PC-9 (cell line): ENCODE results near the gene ABHD16B. TPM values are rescaled to one million over a fixed set of nuclear protein-coding genes. Genes with fewer than 3 reads are reported as not detected.
A peak's percentile ranks its signal among the peaks of the same experiment; 100 is the strongest.

Source experiments
- BruUV-seq: library from RNA; stranded (reverse); fragments of 400-500 nt; replicated peaks from 2 replicates; lab custom pipeline; 2021; lab: Mats Ljungman, UMichigan
- CTCF ChIA-PET: fragments of 300-600 bp; sonication (Branson Sonifier 250); formaldehyde crosslinking; loops from one replicate; lab custom pipeline; 2022; ENCODE audit warnings: antibody characterized with exemption; lab: Charles Lee
- POLR2A ChIA-PET: fragments of 300-600 bp; sonication (Branson Sonifier 250); formaldehyde crosslinking; loops from one replicate; lab custom pipeline; 2022; ENCODE audit warnings: antibody characterized with exemption; ENCODE audit not compliant: unreplicated experiment; lab: Charles Lee
- DNase-seq, 2 experiments: peaks; one replicate each; pipeline versions ENCODE4 v3.0.0 to v3.0.0-alpha.2; 2015 to 2022; ENCODE audit warnings: mixed read lengths in 1 of 2
- H2AFZ ChIP-seq: fragments of 200-600 bp; sonication (generic); 2 replicates; pipeline ENCODE4 v1.8.1; 2017; ENCODE audit warnings: antibody characterized with exemption
- H3F3A ChIP-seq: fragments of 200-600 bp; sonication (generic); 2 replicates; pipeline ENCODE4 v1.8.1; 2017; ENCODE audit warnings: antibody characterized with exemption, mild to moderate bottlenecking, low read depth; ENCODE audit not compliant: insufficient read depth
- H3K27ac ChIP-seq: fragments of 200-600 bp; sonication (generic); 2 replicates; pipeline ENCODE4 v1.6.1; 2016; ENCODE audit warnings: mixed run types
- H3K27me3 ChIP-seq: fragments of 200-600 bp; sonication (generic); 2 replicates; pipeline ENCODE4 v1.6.1; 2016; ENCODE audit warnings: low read depth, mixed run types; ENCODE audit not compliant: insufficient read depth
- H3K36me3 ChIP-seq: fragments of 200-600 bp; sonication (generic); 2 replicates; pipeline ENCODE4 v1.6.1; 2016; ENCODE audit warnings: low read depth, mixed run types
- H3K4me1 ChIP-seq: fragments of 200-600 bp; sonication (generic); replicated peaks from 2 replicates; pipeline ENCODE4 v1.6.1; 2016; ENCODE audit warnings: mixed run types; ENCODE audit not compliant: insufficient read depth
- H3K4me2 ChIP-seq: fragments of 200-600 bp; sonication (generic); 2 replicates; pipeline ENCODE4 v1.6.1; 2017; ENCODE audit warnings: mixed run types
- H3K4me3 ChIP-seq: fragments of 200-600 bp; sonication (generic); 2 replicates; pipeline ENCODE4 v1.6.1; 2016; ENCODE audit warnings: mixed run types
- H3K79me2 ChIP-seq: fragments of 200-600 bp; sonication (generic); 2 replicates; pipeline ENCODE4 v1.6.1; 2017; ENCODE audit warnings: low read depth, mixed run types
- H3K9me2 ChIP-seq: fragments of 200-600 bp; sonication (generic); 2 replicates; pipeline ENCODE4 v1.8.1; 2017; ENCODE audit warnings: mild to moderate bottlenecking; ENCODE audit not compliant: insufficient read depth
- H3K9me3 ChIP-seq: fragments of 200-600 bp; sonication (generic); 2 replicates; pipeline ENCODE4 v1.8.1; 2016; ENCODE audit warnings: low read depth; ENCODE audit not compliant: insufficient read depth
- H4K20me1 ChIP-seq: fragments of 200-600 bp; sonication (generic); 2 replicates; pipeline ENCODE4 v1.8.1; 2017; ENCODE audit not compliant: insufficient read depth
- CTCF ChIP-seq: fragments of 200-600 bp; sonication (generic); conservative IDR thresholded peaks from 2 replicates; pipeline ENCODE4 v1.6.1; 2017; ENCODE audit warnings: mixed run types, antibody characterized with exemption, mild to moderate bottlenecking, moderate library complexity
- EZH2 ChIP-seq: fragments of 200-600 bp; sonication (generic); IDR thresholded peaks from 2 replicates; pipeline ENCODE4 v1.8.0; 2017; ENCODE audit warnings: antibody characterized with exemption, low read depth
- intact Hi-C: fragments of 100-400 bp; cut with micrococcal nuclease; formaldehyde crosslinking; loops from one replicate; pipeline ENCODE4 v1.10.0; 2022; ENCODE audit not compliant: unreplicated experiment
- total RNA-seq: library from RNA; stranded (reverse); gene quantifications from 2 replicates; pipeline ENCODE4 v1.2.3, GENCODE V29; 2021

Gene ABHD16B
- total RNA-seq, 1 experiment from 2014 or later: not detected

- POLR2A ChIA-PET: no interaction called here
- TF ChIP-seq CTCF: no peak
- TF ChIP-seq EZH2: no peak
- Histone ChIP-seq H3K79me2 (peaks cover 41% of the 10 kb centered on the region), H3K36me3 (peaks cover 35% of the 10 kb centered on the region), H3F3A (peaks cover 69% of the 10 kb centered on the region), H3K4me1 (peaks cover 58% of the 10 kb centered on the region), H3K27ac (peak overlapping the region; percentile 92), H3K9me3 (no peaks in the 10 kb centered on the region), H3K9me2 (no peaks in the 10 kb centered on the region), H4K20me1 (peaks cover 13% of the 10 kb centered on the region), H2AFZ (no peak overlapping the region), H3K27me3 (no peaks in the 10 kb centered on the region), H3K4me3 (no peak overlapping the region), H3K4me2 (peak overlapping the region; percentile 72)
- no TSS peak for BruUV-seq
- CTCF ChIA-PET: no interaction called here
- intact Hi-C loops: no loop called here
- DNase-seq: no peak
These were observed 29.3 kb downstream of the ABHD16B start for GRCh38 chr20:63890616-63891015.

- TSS peak; percentile 12 for BruUV-seq
- H3F3A ChIP-seq: peaks cover 77% of the 10 kb centered on the region
- H4K20me1 ChIP-seq: peaks cover 14% of the 10 kb centered on the region
- intact Hi-C loops: no loop called here
- CTCF ChIA-PET: no interaction called here
- no peak for DNase-seq
- H3K79me2 ChIP-seq: peaks cover 43% of the 10 kb centered on the region
- no peak overlapping the region for H2AFZ ChIP-seq
- no peaks in the 10 kb centered on the region for H3K9me3 ChIP-seq
- TF ChIP-seq EZH2 (no peak), CTCF (no peak)
- H3K27ac ChIP-seq: peak overlapping the region; percentile 92; the same call in 1 of the 2 replicates
- no peak overlapping the region for H3K4me3 ChIP-seq
- no peaks in the 10 kb centered on the region for H3K9me2 ChIP-seq
- POLR2A ChIA-PET: no interaction called here
- no peak overlapping the region for H3K4me2 ChIP-seq
- no peaks in the 10 kb centered on the region for H3K27me3 ChIP-seq
- peaks cover 32% of the 10 kb centered on the region for H3K36me3 ChIP-seq
- peaks cover 53% of the 10 kb centered on the region for H3K4me1 ChIP-seq
These were observed 30.0 kb downstream of the ABHD16B start for GRCh38 chr20:63891061-63892002.

- Histone ChIP-seq H3F3A (peaks cover 80% of the 10 kb centered on the region), H2AFZ (no peak overlapping the region), H3K27me3 (no peaks in the 10 kb centered on the region), H4K20me1 (peaks cover 16% of the 10 kb centered on the region), H3K9me3 (no peaks in the 10 kb centered on the region), H3K9me2 (no peaks in the 10 kb centered on the region), H3K4me3 (no peak overlapping the region), H3K36me3 (peaks cover 29% of the 10 kb centered on the region), H3K79me2 (peaks cover 44% of the 10 kb centered on the region), H3K27ac (no peak overlapping the region), H3K4me1 (peaks cover 59% of the 10 kb centered on the region), H3K4me2 (no peak overlapping the region)
- intact Hi-C loops: no loop called here
- TF ChIP-seq EZH2 (no peak), CTCF (no peak)
- ChIA-PET POLR2A (no interaction called here), CTCF (no interaction called here)
- no TSS peak for BruUV-seq
- DNase-seq: no peak
These were observed 31.1 kb downstream of the ABHD16B start for GRCh38 chr20:63892402-63892801.
